GM23338 (cell line): ENCODE measurements around the gene RBP3. TPM values are rescaled to one million over a fixed set of nuclear protein-coding genes. Genes with fewer than 3 reads are reported as not detected.
A peak's percentile ranks its signal among the peaks of the same experiment; 100 is the strongest.

Source experiments
- ATAC-seq: fragments of 200-7000 bp; cut with Tn5 transposase; 3 replicates; pipeline ENCODE4 v1.9.1; 2020
- DNase-seq: peaks from one replicate; pipeline ENCODE4 v3.0.0-alpha.2; 2015; ENCODE audit warnings: low spot score
- H2AFZ ChIP-seq: fragments of 200-600 bp; sonication (generic); 2 replicates; pipeline ENCODE4 v1.8.0; 2016; ENCODE audit warnings: antibody characterized with exemption, mild to moderate bottlenecking, moderate library complexity
- H3F3A ChIP-seq: fragments of 200-600 bp; sonication (generic); replicated peaks from 2 replicates; pipeline ENCODE4 v1.8.0; 2017; ENCODE audit warnings: antibody characterized with exemption, mixed run types, low read depth
- H3K27ac ChIP-seq: fragments of 200-600 bp; sonication (generic); 2 replicates; pipeline ENCODE4 v1.6.1; 2016; ENCODE audit warnings: low read depth
- H3K27me3 ChIP-seq: fragments of 200-600 bp; sonication (generic); 2 replicates; pipeline ENCODE4 v1.8.0; 2016; ENCODE audit warnings: mild to moderate bottlenecking, mixed run types, moderate library complexity; ENCODE audit not compliant: insufficient read depth
- H3K36me3 ChIP-seq: fragments of 200-600 bp; sonication (generic); 2 replicates; pipeline ENCODE4 v1.8.0; 2016; ENCODE audit warnings: mild to moderate bottlenecking; ENCODE audit not compliant: insufficient read depth
- H3K4me1 ChIP-seq: fragments of 200-600 bp; sonication (generic); 2 replicates; pipeline ENCODE4 v1.8.0; 2016; ENCODE audit warnings: mild to moderate bottlenecking, moderate library complexity; ENCODE audit not compliant: insufficient read depth
- H3K4me2 ChIP-seq: fragments of 200-600 bp; sonication (generic); 2 replicates; pipeline ENCODE4 v1.7.1; 2017; ENCODE audit warnings: mixed run types
- H3K4me3 ChIP-seq: fragments of 200-600 bp; sonication (generic); 2 replicates; pipeline ENCODE4 v1.6.1; 2016; ENCODE audit warnings: mixed run types
- H3K79me2 ChIP-seq: fragments of 200-600 bp; sonication (generic); replicated peaks from 2 replicates; pipeline ENCODE4 v1.8.0; 2017; ENCODE audit warnings: mild to moderate bottlenecking; ENCODE audit not compliant: insufficient read depth
- H3K9me2 ChIP-seq: fragments of 200-600 bp; sonication (generic); 2 replicates; pipeline ENCODE4 v1.8.0; 2017; ENCODE audit not compliant: insufficient read depth
- H4K20me1 ChIP-seq: fragments of 200-600 bp; sonication (generic); replicated peaks from 2 replicates; pipeline ENCODE4 v1.8.0; 2017; ENCODE audit warnings: mild to moderate bottlenecking; ENCODE audit not compliant: insufficient read depth
- H3K27ac Mint-ChIP-seq: 2 replicates; pipeline ENCODE4 v1.8.0; 2020; ENCODE audit warnings: inconsistent platforms, mild to moderate bottlenecking, moderate library complexity, mixed read lengths
- H3K27me3 Mint-ChIP-seq: 3 replicates; pipeline ENCODE4 v1.8.0; 2022; ENCODE audit warnings: low read depth, mild to moderate bottlenecking, moderate library complexity, mixed read lengths, inconsistent platforms; ENCODE audit not compliant: insufficient read depth, poor library complexity
- H3K36me3 Mint-ChIP-seq: 3 replicates; pipeline ENCODE4 v1.8.0; 2021; ENCODE audit warnings: low read depth, mild to moderate bottlenecking, inconsistent platforms, moderate library complexity, mixed read lengths
- H3K4me1 Mint-ChIP-seq: 3 replicates; pipeline ENCODE4 v1.8.0; 2020; ENCODE audit warnings: mild to moderate bottlenecking, inconsistent platforms, mixed read lengths
- H3K4me3 Mint-ChIP-seq: 3 replicates; pipeline ENCODE4 v1.8.0; 2021; ENCODE audit warnings: moderate library complexity, mild to moderate bottlenecking, inconsistent platforms, mixed read lengths
- H3K9me3 Mint-ChIP-seq: 3 replicates; pipeline ENCODE4 v1.8.0; 2020; ENCODE audit warnings: moderate library complexity, mild to moderate bottlenecking, inconsistent platforms, mixed read lengths
- CREB1 ChIP-seq: fragments of 250-450 bp; sonication (Bioruptor Pico); IDR thresholded peaks from 2 replicates; pipeline ENCODE4 v1.5.0; 2020; ENCODE audit warnings: low read depth, mild to moderate bottlenecking, moderate library complexity
- EZH2 ChIP-seq: fragments of 200-600 bp; sonication (generic); IDR thresholded peaks from one replicate; pipeline ENCODE4 v1.8.0; 2017; ENCODE audit warnings: antibody characterized with exemption, mild to moderate bottlenecking, low read depth; ENCODE audit not compliant: unreplicated experiment
- EZH2phosphoT487 ChIP-seq: fragments of 200-600 bp; sonication (generic); IDR thresholded peaks from one replicate; pipeline ENCODE4 v1.8.1; 2018; ENCODE audit warnings: antibody characterized with exemption; ENCODE audit not compliant: unreplicated experiment
- JUNB ChIP-seq: IDR thresholded peaks from one replicate; pipeline ENCODE4 v1.6.1; 2016; ENCODE audit warnings: antibody characterized with exemption; ENCODE audit not compliant: unreplicated experiment
- NANOG ChIP-seq: IDR thresholded peaks from 2 replicates; pipeline ENCODE4 v1.6.1; 2016; ENCODE audit warnings: antibody characterized with exemption, borderline replicate concordance
- POLR2AphosphoS5 ChIP-seq: IDR thresholded peaks from 2 replicates; pipeline ENCODE4 v1.6.1; 2016; ENCODE audit warnings: antibody characterized with exemption, low read depth
- STAT1 ChIP-seq: IDR thresholded peaks from one replicate; pipeline ENCODE4 v1.6.1; 2016; ENCODE audit warnings: antibody characterized with exemption; ENCODE audit not compliant: unreplicated experiment
- ZNF114 ChIP-seq: fragments of 250-450 bp; sonication (Bioruptor Pico); IDR thresholded peaks from 2 replicates; pipeline ENCODE4 v1.5.0; 2020; ENCODE audit warnings: mild to moderate bottlenecking, moderate library complexity
- ZNF331 ChIP-seq: fragments of 250-450 bp; sonication (Bioruptor Pico); IDR thresholded peaks from 2 replicates; pipeline ENCODE4 v1.5.0; 2020; ENCODE audit warnings: low read depth, mild to moderate bottlenecking, moderate library complexity
- polyA plus RNA-seq: library from polyadenylated mRNA; unstranded; fragments of >200 nt; fragmentation: Nextera tagmentation; extraction: Ambion mirVana; gene quantifications from 2 replicates; pipeline ENCODE4 v1.2.1, GENCODE V29; 2016
- total RNA-seq: library from RNA; depleted of rRNA; stranded (reverse); fragments of >200 nt; shearing (Covaris generic); gene quantifications from 2 replicates; pipeline ENCODE4 v1.2.3, GENCODE V29; 2014
- TF ChIP-seq, protein P1 (sequence below): fragments of 250-450 bp; sonication (Bioruptor Pico); IDR thresholded peaks from 2 replicates; pipeline ENCODE4 v1.5.0; 2020; ENCODE audit warnings: mild to moderate bottlenecking, moderate library complexity
- TF ChIP-seq, protein P2 (sequence below): IDR thresholded peaks from one replicate; pipeline ENCODE4 v1.6.1; 2018; ENCODE audit warnings: antibody characterized with exemption; ENCODE audit not compliant: unreplicated experiment
- TF ChIP-seq, protein P3 (sequence below), 2 experiments: fragments of 200-600 bp in 1 of 2; sonication (generic) in 1 of 2; conservative IDR thresholded peaks; 2 replicates each; pipeline versions ENCODE4 v1.5.1 to v1.6.1; 2016 to 2017; ENCODE audit warnings: antibody characterized with exemption in 2 of 2, low read depth in 2 of 2, mild to moderate bottlenecking in 2 of 2, moderate library complexity in 1 of 2

RBP3 gene
- total and polyA plus RNA-seq, 2 experiments from 2014 or later, result not detected

DNA sequence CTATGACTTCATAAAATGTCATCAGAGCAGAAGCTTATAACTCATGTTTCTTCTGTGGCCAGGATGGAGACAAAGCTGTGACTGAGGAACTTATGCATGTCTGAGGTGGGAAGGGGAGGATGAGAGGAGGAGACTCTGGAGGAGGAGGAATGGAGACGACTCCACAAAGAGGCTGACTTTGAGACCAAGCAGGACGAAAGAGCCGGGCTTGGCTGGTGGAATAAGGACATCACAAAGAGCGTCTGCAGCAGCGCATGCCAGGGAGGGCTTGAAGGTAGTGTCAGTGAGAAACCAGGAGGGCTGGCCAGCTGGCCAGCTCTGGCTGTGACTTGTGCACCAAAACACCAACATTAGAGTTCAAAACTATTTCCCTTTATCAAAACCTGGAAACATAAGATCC, 32.0 kb upstream of the RBP3 start (continued):
- TF ChIP-seq, protein P1, sequence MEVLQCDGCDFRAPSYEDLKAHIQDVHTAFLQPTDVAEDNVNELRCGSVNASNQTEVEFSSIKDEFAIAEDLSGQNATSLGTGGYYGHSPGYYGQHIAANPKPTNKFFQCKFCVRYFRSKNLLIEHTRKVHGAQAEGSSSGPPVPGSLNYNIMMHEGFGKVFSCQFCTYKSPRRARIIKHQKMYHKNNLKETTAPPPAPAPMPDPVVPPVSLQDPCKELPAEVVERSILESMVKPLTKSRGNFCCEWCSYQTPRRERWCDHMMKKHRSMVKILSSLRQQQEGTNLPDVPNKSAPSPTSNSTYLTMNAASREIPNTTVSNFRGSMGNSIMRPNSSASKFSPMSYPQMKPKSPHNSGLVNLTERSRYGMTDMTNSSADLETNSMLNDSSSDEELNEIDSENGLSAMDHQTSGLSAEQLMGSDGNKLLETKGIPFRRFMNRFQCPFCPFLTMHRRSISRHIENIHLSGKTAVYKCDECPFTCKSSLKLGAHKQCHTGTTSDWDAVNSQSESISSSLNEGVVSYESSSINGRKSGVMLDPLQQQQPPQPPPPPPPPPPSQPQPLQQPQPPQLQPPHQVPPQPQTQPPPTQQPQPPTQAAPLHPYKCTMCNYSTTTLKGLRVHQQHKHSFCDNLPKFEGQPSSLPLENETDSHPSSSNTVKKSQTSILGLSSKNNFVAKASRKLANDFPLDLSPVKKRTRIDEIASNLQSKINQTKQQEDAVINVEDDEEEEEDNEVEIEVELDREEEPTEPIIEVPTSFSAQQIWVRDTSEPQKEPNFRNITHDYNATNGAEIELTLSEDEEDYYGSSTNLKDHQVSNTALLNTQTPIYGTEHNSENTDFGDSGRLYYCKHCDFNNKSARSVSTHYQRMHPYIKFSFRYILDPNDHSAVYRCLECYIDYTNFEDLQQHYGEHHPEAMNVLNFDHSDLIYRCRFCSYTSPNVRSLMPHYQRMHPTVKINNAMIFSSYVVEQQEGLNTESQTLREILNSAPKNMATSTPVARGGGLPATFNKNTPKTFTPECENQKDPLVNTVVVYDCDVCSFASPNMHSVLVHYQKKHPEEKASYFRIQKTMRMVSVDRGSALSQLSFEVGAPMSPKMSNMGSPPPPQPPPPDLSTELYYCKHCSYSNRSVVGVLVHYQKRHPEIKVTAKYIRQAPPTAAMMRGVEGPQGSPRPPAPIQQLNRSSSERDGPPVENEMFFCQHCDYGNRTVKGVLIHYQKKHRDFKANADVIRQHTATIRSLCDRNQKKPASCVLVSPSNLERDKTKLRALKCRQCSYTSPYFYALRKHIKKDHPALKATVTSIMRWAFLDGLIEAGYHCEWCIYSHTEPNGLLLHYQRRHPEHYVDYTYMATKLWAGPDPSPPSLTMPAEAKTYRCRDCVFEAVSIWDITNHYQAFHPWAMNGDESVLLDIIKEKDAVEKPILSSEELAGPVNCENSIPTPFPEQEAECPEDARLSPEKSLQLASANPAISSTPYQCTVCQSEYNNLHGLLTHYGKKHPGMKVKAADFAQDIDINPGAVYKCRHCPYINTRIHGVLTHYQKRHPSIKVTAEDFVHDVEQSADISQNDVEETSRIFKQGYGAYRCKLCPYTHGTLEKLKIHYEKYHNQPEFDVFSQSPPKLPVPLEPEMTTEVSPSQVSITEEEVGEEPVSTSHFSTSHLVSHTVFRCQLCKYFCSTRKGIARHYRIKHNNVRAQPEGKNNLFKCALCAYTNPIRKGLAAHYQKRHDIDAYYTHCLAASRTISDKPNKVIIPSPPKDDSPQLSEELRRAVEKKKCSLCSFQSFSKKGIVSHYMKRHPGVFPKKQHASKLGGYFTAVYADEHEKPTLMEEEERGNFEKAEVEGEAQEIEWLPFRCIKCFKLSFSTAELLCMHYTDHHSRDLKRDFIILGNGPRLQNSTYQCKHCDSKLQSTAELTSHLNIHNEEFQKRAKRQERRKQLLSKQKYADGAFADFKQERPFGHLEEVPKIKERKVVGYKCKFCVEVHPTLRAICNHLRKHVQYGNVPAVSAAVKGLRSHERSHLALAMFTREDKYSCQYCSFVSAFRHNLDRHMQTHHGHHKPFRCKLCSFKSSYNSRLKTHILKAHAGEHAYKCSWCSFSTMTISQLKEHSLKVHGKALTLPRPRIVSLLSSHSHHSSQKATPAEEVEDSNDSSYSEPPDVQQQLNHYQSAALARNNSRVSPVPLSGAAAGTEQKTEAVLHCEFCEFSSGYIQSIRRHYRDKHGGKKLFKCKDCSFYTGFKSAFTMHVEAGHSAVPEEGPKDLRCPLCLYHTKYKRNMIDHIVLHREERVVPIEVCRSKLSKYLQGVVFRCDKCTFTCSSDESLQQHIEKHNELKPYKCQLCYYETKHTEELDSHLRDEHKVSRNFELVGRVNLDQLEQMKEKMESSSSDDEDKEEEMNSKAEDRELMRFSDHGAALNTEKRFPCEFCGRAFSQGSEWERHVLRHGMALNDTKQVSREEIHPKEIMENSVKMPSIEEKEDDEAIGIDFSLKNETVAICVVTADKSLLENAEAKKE, result no peak

DNA sequence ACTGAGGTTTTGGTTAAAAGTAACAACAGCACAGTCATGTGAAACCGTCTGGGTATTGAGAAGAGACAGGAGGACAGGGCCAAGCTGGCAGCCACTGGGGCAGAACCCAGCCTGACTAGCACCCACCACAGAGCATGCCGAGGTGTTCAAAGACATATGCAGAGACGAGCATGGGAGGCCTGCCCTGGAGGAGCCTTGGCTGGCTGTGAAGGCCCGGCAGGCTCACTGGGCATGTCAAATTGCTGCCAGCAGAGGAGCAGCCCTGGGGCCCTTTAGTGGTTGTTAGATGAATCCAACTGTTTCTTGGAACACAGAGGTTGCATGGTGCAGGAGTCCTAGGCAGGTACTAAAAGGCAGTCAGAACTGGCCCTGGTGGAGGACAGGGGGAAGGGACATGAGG, 30.9 kb upstream of the RBP3 start:
- H2AFZ ChIP-seq, result no peak overlapping the region
- TF ChIP-seq NANOG, result no peak
- TF ChIP-seq ZNF114, result no peak
- TF ChIP-seq POLR2AphosphoS5, result no peak
- no peak for TF ChIP-seq EZH2
- no peak for TF ChIP-seq ZNF331
- no peak for TF ChIP-seq STAT1
- no peak for TF ChIP-seq CREB1
- TF ChIP-seq EZH2phosphoT487, result no peak
- TF ChIP-seq JUNB, result no peak
- TF ChIP-seq, protein P2, sequence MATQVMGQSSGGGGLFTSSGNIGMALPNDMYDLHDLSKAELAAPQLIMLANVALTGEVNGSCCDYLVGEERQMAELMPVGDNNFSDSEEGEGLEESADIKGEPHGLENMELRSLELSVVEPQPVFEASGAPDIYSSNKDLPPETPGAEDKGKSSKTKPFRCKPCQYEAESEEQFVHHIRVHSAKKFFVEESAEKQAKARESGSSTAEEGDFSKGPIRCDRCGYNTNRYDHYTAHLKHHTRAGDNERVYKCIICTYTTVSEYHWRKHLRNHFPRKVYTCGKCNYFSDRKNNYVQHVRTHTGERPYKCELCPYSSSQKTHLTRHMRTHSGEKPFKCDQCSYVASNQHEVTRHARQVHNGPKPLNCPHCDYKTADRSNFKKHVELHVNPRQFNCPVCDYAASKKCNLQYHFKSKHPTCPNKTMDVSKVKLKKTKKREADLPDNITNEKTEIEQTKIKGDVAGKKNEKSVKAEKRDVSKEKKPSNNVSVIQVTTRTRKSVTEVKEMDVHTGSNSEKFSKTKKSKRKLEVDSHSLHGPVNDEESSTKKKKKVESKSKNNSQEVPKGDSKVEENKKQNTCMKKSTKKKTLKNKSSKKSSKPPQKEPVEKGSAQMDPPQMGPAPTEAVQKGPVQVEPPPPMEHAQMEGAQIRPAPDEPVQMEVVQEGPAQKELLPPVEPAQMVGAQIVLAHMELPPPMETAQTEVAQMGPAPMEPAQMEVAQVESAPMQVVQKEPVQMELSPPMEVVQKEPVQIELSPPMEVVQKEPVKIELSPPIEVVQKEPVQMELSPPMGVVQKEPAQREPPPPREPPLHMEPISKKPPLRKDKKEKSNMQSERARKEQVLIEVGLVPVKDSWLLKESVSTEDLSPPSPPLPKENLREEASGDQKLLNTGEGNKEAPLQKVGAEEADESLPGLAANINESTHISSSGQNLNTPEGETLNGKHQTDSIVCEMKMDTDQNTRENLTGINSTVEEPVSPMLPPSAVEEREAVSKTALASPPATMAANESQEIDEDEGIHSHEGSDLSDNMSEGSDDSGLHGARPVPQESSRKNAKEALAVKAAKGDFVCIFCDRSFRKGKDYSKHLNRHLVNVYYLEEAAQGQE, result no peak
- TF ChIP-seq, protein P3, sequence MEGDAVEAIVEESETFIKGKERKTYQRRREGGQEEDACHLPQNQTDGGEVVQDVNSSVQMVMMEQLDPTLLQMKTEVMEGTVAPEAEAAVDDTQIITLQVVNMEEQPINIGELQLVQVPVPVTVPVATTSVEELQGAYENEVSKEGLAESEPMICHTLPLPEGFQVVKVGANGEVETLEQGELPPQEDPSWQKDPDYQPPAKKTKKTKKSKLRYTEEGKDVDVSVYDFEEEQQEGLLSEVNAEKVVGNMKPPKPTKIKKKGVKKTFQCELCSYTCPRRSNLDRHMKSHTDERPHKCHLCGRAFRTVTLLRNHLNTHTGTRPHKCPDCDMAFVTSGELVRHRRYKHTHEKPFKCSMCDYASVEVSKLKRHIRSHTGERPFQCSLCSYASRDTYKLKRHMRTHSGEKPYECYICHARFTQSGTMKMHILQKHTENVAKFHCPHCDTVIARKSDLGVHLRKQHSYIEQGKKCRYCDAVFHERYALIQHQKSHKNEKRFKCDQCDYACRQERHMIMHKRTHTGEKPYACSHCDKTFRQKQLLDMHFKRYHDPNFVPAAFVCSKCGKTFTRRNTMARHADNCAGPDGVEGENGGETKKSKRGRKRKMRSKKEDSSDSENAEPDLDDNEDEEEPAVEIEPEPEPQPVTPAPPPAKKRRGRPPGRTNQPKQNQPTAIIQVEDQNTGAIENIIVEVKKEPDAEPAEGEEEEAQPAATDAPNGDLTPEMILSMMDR (conservative IDR thresholded peaks at IDR 0.05; ENCODE audit: low read depth in 2 of 2), result no peak

More for the DNA sequence above, 30.9 kb upstream of the RBP3 start:
- no peaks in the 10 kb centered on the region for H3K79me2 ChIP-seq
- DNase-seq (no peak), ATAC-seq (no peak)
- Mint-ChIP-seq H3K27ac (0 out of 2 replicates have a peak overlapping the region, but pooled peaks have one; percentile 64), H3K27me3 (peaks cover 9% of the 10 kb centered on the region), H3K36me3 (no peaks in the 10 kb centered on the region), H3K4me3 (no peak overlapping the region), H3K4me1 (no peaks in the 10 kb centered on the region), H3K9me3 (no peaks in the 10 kb centered on the region)
- H3K4me3 ChIP-seq, result no peak overlapping the region
- H3K27ac ChIP-seq, result no peak overlapping the region
- H3K4me2 ChIP-seq, result no peak overlapping the region
- H3F3A ChIP-seq, result no peaks in the 10 kb centered on the region
- no peaks in the 10 kb centered on the region for H4K20me1 ChIP-seq
- H3K27me3 ChIP-seq, result no peaks in the 10 kb centered on the region
- H3K9me2 ChIP-seq, result 0 out of 2 replicates have a peak, but pooled peaks cover 4% of the 10 kb centered on the region
- H3K4me1 ChIP-seq, result no peaks in the 10 kb centered on the region
- no peaks in the 10 kb centered on the region for H3K36me3 ChIP-seq
